IMR-90 (cell line): Measurements from ENCODE around the gene RASSF9. TPM values are rescaled to one million over a fixed set of nuclear protein-coding genes. Genes with fewer than 3 reads are reported as not detected.

ENCODE experiments used
- ATAC-seq: fragments of 200-7000 bp; cut with Tn5 transposase; 2 replicates; pipeline ENCODE4 v1.9.1; 2020; ENCODE audit warnings: low read depth, mild to moderate bottlenecking, moderate library complexity
- BruUV-seq: library from RNA; stranded (reverse); fragments of 400-500 nt; replicated peaks from 2 replicates; lab custom pipeline; 2021; lab: Mats Ljungman, UMichigan
- CTCF ChIA-PET: fragments of 300-600 bp; formaldehyde crosslinking; extraction: SDS; loops from one replicate; lab custom pipeline; 2021; ENCODE audit warnings: antibody characterized with exemption; lab: Yijun Ruan, JAX
- POLR2A ChIA-PET: fragments of 300-600 bp; sonication (Branson Sonifier 250); formaldehyde crosslinking; loops from one replicate; lab custom pipeline; 2022; ENCODE audit warnings: antibody characterized with exemption; ENCODE audit not compliant: unreplicated experiment; lab: Charles Lee
- DNase-seq: peaks from one replicate; pipeline ENCODE4 v3.0.0; 2013
- H2AFZ ChIP-seq: replicated peaks from 2 replicates; pipeline ENCODE3; 2013; ENCODE audit warnings: low read length, mild to moderate bottlenecking; ENCODE audit not compliant: poor library complexity
- H2AK5ac ChIP-seq: 2 replicates; pipeline ENCODE4 v1.6.1; 2013; ENCODE audit warnings: low read depth, low read length, inconsistent platforms
- H2AK9ac ChIP-seq: replicated peaks from 2 replicates; pipeline ENCODE3; 2013; ENCODE audit warnings: mild to moderate bottlenecking, low read depth, low read length, moderate library complexity; ENCODE audit not compliant: poor library complexity
- H2BK120ac ChIP-seq: 2 replicates; pipeline ENCODE4 v1.6.1; 2013; ENCODE audit warnings: low read depth, low read length, inconsistent platforms
- H2BK15ac ChIP-seq: 3 replicates; pipeline ENCODE4 v1.6.1; 2013; ENCODE audit warnings: low read depth, low read length, inconsistent platforms
- H2BK20ac ChIP-seq: 2 replicates; pipeline ENCODE4 v1.6.1; 2013; ENCODE audit warnings: low read depth, mild to moderate bottlenecking, inconsistent platforms, low read length, moderate library complexity
- H2BK5ac ChIP-seq: 2 replicates; pipeline ENCODE4 v1.6.1; 2013; ENCODE audit warnings: mild to moderate bottlenecking, low read depth, low read length, inconsistent platforms; ENCODE audit not compliant: poor library complexity, severe bottlenecking
- H3K14ac ChIP-seq: replicated peaks from 2 replicates; pipeline ENCODE4 v1.6.1; 2013; ENCODE audit warnings: low read depth, low read length, inconsistent platforms
- H3K18ac ChIP-seq: 2 replicates; pipeline ENCODE4 v1.6.1; 2013; ENCODE audit warnings: low read depth, low read length, control low read depth
- H3K23ac ChIP-seq: 2 replicates; pipeline ENCODE4 v1.6.1; 2013; ENCODE audit warnings: low read depth, low read length, inconsistent platforms
- H3K27ac ChIP-seq: 2 replicates; pipeline ENCODE4 v1.5.1; 2013; ENCODE audit warnings: mild to moderate bottlenecking, control low read depth, low read length; ENCODE audit not compliant: insufficient read depth
- H3K27me3 ChIP-seq: 2 replicates; pipeline ENCODE4 v1.6.1; 2013; ENCODE audit warnings: low read length; ENCODE audit not compliant: control insufficient read depth, insufficient read depth
- H3K36me3 ChIP-seq: 2 replicates; pipeline ENCODE4 v1.6.1; 2013; ENCODE audit warnings: low read length, mixed read lengths; ENCODE audit not compliant: control insufficient read depth, insufficient read depth
- H3K4ac ChIP-seq: 2 replicates; pipeline ENCODE4 v1.6.1; 2013; ENCODE audit warnings: low read depth, low read length, inconsistent platforms
- H3K4me1 ChIP-seq: 2 replicates; pipeline ENCODE4 v1.6.1; 2013; ENCODE audit warnings: low read length, mixed read lengths; ENCODE audit not compliant: control insufficient read depth, insufficient read depth
- H3K4me2 ChIP-seq: 2 replicates; pipeline ENCODE4 v1.6.1; 2013; ENCODE audit warnings: low read depth, mild to moderate bottlenecking, control low read depth, low read length, moderate library complexity
- H3K4me3 ChIP-seq: 2 replicates; pipeline ENCODE4 v1.5.1; 2013; ENCODE audit warnings: low read depth, mild to moderate bottlenecking, control low read depth, low read length, moderate library complexity; ENCODE audit not compliant: insufficient read depth
- H3K56ac ChIP-seq: 2 replicates; pipeline ENCODE4 v1.6.1; 2013; ENCODE audit warnings: low read length, inconsistent platforms; ENCODE audit not compliant: insufficient read depth; ENCODE audit errors: extremely low read depth
- H3K79me1 ChIP-seq, 2 experiments: 2 replicates each; pipeline ENCODE4 v1.6.1; 2013; ENCODE audit warnings: low read length in 2 of 2, inconsistent platforms in 1 of 2, low read depth in 1 of 2
- H3K9ac ChIP-seq: 2 replicates; pipeline ENCODE4 v1.6.1; 2013; ENCODE audit warnings: low read depth, low read length, control low read depth
- H3K9me1 ChIP-seq: 2 replicates; pipeline ENCODE4 v1.6.1; 2013; ENCODE audit warnings: low read length, inconsistent platforms; ENCODE audit not compliant: insufficient read depth
- H3K9me3 ChIP-seq: 2 replicates; pipeline ENCODE4 v1.6.1; 2013; ENCODE audit warnings: low read length; ENCODE audit not compliant: control insufficient read depth, insufficient read depth
- H4K20me1 ChIP-seq: 2 replicates; pipeline ENCODE4 v1.6.1; 2013; ENCODE audit warnings: low read length, inconsistent platforms; ENCODE audit not compliant: insufficient read depth
- H4K5ac ChIP-seq: 2 replicates; pipeline ENCODE4 v1.6.1; 2013; ENCODE audit warnings: mild to moderate bottlenecking, low read depth, low read length, control low read depth
- H4K8ac ChIP-seq, 2 experiments: 2 replicates each; pipeline ENCODE4 v1.6.1; 2013; ENCODE audit warnings: low read depth in 2 of 2, low read length in 2 of 2, control low read depth in 1 of 2, inconsistent platforms in 1 of 2
- H4K91ac ChIP-seq: 2 replicates; pipeline ENCODE4 v1.6.1; 2013; ENCODE audit warnings: low read depth, low read length, inconsistent platforms; ENCODE audit not compliant: insufficient read depth
- BHLHE40 ChIP-seq: fragments of 150-350 bp; IDR thresholded peaks from 2 replicates; pipeline ENCODE4 v1.6.1; 2016; ENCODE audit warnings: mild to moderate bottlenecking, low read depth, low read length
- CEBPB ChIP-seq: IDR thresholded peaks from 2 replicates; pipeline ENCODE4 v1.6.1; 2012; ENCODE audit warnings: low read depth, low read length, improper control_type of control experiment
- CHD1 ChIP-seq: IDR thresholded peaks from 2 replicates; pipeline ENCODE4 v1.6.1; 2012; ENCODE audit warnings: low read depth, low read length, improper control_type of control experiment
- CTCF ChIP-seq: conservative IDR thresholded peaks from 2 replicates; pipeline ENCODE4 v1.5.1; 2012; ENCODE audit warnings: mild to moderate bottlenecking, low read depth, low read length, improper control_type of control experiment
- ELK1 ChIP-seq: fragments of 150-350 bp; IDR thresholded peaks from 2 replicates; pipeline ENCODE4 v1.6.1; 2016; ENCODE audit warnings: low read depth, mild to moderate bottlenecking, low read length, moderate library complexity, borderline replicate concordance
- FOS ChIP-seq: fragments of 150-350 bp; IDR thresholded peaks from 2 replicates; pipeline ENCODE4 v1.6.1; 2016; ENCODE audit warnings: low read depth, low read length
- MAFK ChIP-seq: IDR thresholded peaks from 2 replicates; pipeline ENCODE4 v1.6.1; 2012; ENCODE audit warnings: low read depth, low read length, improper control_type of control experiment
- MAZ ChIP-seq: IDR thresholded peaks from 2 replicates; pipeline ENCODE4 v1.6.1; 2012; ENCODE audit warnings: low read depth, mild to moderate bottlenecking, low read length, improper control_type of control experiment, moderate library complexity, borderline replicate concordance
- MXI1 ChIP-seq: IDR thresholded peaks from 2 replicates; pipeline ENCODE4 v1.6.1; 2012; ENCODE audit warnings: low read depth, mild to moderate bottlenecking, low read length, moderate library complexity, borderline replicate concordance
- NFE2L2 ChIP-seq: fragments of 150-350 bp; IDR thresholded peaks from 2 replicates; pipeline ENCODE4 v1.6.1; 2016; ENCODE audit warnings: low read depth, mild to moderate bottlenecking, low read length
- POLR2A ChIP-seq: IDR thresholded peaks from 2 replicates; pipeline ENCODE4 v1.6.1; 2012; ENCODE audit warnings: mild to moderate bottlenecking, low read depth, low read length
- RAD21 ChIP-seq: IDR thresholded peaks from 2 replicates; pipeline ENCODE4 v1.6.1; 2012; ENCODE audit warnings: low read length, improper control_type of control experiment
- RCOR1 ChIP-seq: IDR thresholded peaks from 2 replicates; pipeline ENCODE4 v1.6.1; 2012; ENCODE audit warnings: mild to moderate bottlenecking, low read length, improper control_type of control experiment; ENCODE audit not compliant: insufficient replicate concordance
- RFX5 ChIP-seq: IDR thresholded peaks from 2 replicates; pipeline ENCODE4 v1.8.0; 2012; ENCODE audit warnings: low read depth, mild to moderate bottlenecking, low read length, moderate library complexity
- SMC3 ChIP-seq: fragments of 150-350 bp; IDR thresholded peaks from 2 replicates; pipeline ENCODE4 v1.6.1; 2016; ENCODE audit warnings: low read depth, mild to moderate bottlenecking, antibody characterized with exemption, low read length, moderate library complexity
- USF2 ChIP-seq: fragments of 150-350 bp; IDR thresholded peaks from 2 replicates; pipeline ENCODE4 v1.6.1; 2017; ENCODE audit warnings: mild to moderate bottlenecking, antibody characterized with exemption, low read length, low read depth
- WGBS, 2 experiments: methylation state at CpG; one replicate each; pipeline versions ENCODE4 v1.1.5 to v1.1.7; 2013; ENCODE audit warnings: missing lambda C conversion rate in 2 of 2; ENCODE audit not compliant: insufficient read length in 1 of 2; ENCODE audit errors: extremely low coverage in 2 of 2; 5-methylcytosine and 5-hydroxymethylcytosine counted together
- dilution Hi-C: fragments of 300-500 bp; cut with HindIII; formaldehyde crosslinking; loops from one replicate; pipeline ENCODE4 v1.14.3; 2018; ENCODE audit warnings: low sequenced_read_pairs; ENCODE audit not compliant: unreplicated experiment
- in situ Hi-C: fragments of 300-500 bp; cut with MboI; formaldehyde crosslinking; loops from 3 replicates; pipeline ENCODE4 v1.14.3; 2019; ENCODE audit warnings: low sequenced_read_pairs, inconsistent platforms, mixed read lengths
- intact Hi-C: fragments of 100-400 bp; cut with micrococcal nuclease; formaldehyde crosslinking; loops from 2 replicates; pipeline ENCODE4 v1.10.0; 2022
- polyA plus RNA-seq, 3 experiments: library from polyadenylated mRNA; depleted of rRNA; stranded (reverse); fragments of >200 nt; gene quantifications; 2 replicates each; pipeline ENCODE4 v1.2.3, GENCODE V29; 2012; ENCODE audit warnings: low replicate concordance in 1 of 3
- total RNA-seq: library from RNA; depleted of rRNA; stranded (reverse); fragments of >200 nt; gene quantifications from 2 replicates; pipeline ENCODE4 v1.2.3, GENCODE V29; 2012

Gene RASSF9
- total and polyA plus RNA-seq, 2 of the 4 experiments (the other 2 are of a cell fraction) = 0.09 to 0.18 TPM

- no peaks in the 10 kb centered on the region for H3K9me3 ChIP-seq
- no peaks in the 10 kb centered on the region for H3K27me3 ChIP-seq
- no peak overlapping the region for H2BK120ac ChIP-seq
- no peak overlapping the region for H2BK15ac ChIP-seq
- H3K23ac ChIP-seq = no peak overlapping the region
- no peak overlapping the region for H2AFZ ChIP-seq
- no peak overlapping the region for H2BK20ac ChIP-seq
- POLR2A ChIA-PET = no interaction called here
- H3K18ac ChIP-seq = no peak overlapping the region
- DNase-seq (no peak), ATAC-seq (no peak)
- no peak overlapping the region for H3K4me2 ChIP-seq
- no peak overlapping the region for H3K9ac ChIP-seq
- no peak overlapping the region for H2AK5ac ChIP-seq
- no peak overlapping the region for H2BK5ac ChIP-seq
- no peaks in the 10 kb centered on the region for H3K36me3 ChIP-seq
- in situ Hi-C loops (no loop called here), intact Hi-C loops (no loop called here), dilution Hi-C loops (no loop called here)
- no peak overlapping the region for H4K5ac ChIP-seq
- H4K91ac ChIP-seq = no peak overlapping the region
- no TSS peak for BruUV-seq
- no peaks in the 10 kb centered on the region for H3K4me1 ChIP-seq
- no peak overlapping the region for H3K4ac ChIP-seq
- H3K14ac ChIP-seq = no peak overlapping the region
- no peak for TF ChIP-seq ELK1
- no peak for TF ChIP-seq RFX5
- TF ChIP-seq USF2 = no peak
- no peak for TF ChIP-seq NFE2L2
- no peak for TF ChIP-seq FOS
- TF ChIP-seq RCOR1 = no peak
- no peak for TF ChIP-seq BHLHE40
- TF ChIP-seq CHD1 = no peak
- TF ChIP-seq MAFK = no peak
- TF ChIP-seq SMC3 = no peak
- TF ChIP-seq RAD21 = no peak
- no peak for TF ChIP-seq MAZ
- TF ChIP-seq CEBPB = no peak
- TF ChIP-seq CTCF = no peak
- TF ChIP-seq POLR2A = no peak
- TF ChIP-seq MXI1 = no peak
- H4K8ac ChIP-seq = no peak overlapping the region
- no peaks in the 10 kb centered on the region for H3K9me1 ChIP-seq
- H3K79me1 ChIP-seq = no peaks in the 10 kb centered on the region
- no peak overlapping the region for H2AK9ac ChIP-seq
- no peaks in the 10 kb centered on the region for H4K20me1 ChIP-seq
- no peak overlapping the region for H3K4me3 ChIP-seq
- CTCF ChIA-PET = no interaction called here
- WGBS, 2 experiments = no CpG with 5 or more reads among the region's 2 CpGs
- no peak overlapping the region for H3K56ac ChIP-seq
- H3K27ac ChIP-seq = no peak overlapping the region
Measured at GRCh38 chr12:85765453-85765869, 70.7 kb downstream of the RASSF9 start.
